Activated naive CD4-positive, alpha-beta T cell treated with anti-CD3 and anti-CD28 coated beads, Interleukin-2, amount 10 ng/mL, durations not matched to agents 7 days and 5 days (primary cell): ENCODE measurements around the gene IRAK1.
A peak's percentile ranks its signal among the peaks of the same experiment; 100 is the strongest.

ENCODE experiments used
- CTCF ChIA-PET: fragments of 350-600 bp; sonication (Branson Sonifier 250); formaldehyde crosslinking; loops from one replicate; lab custom pipeline; 2021; ENCODE audit warnings: antibody characterized with exemption; lab: Charles Lee
- DNase-seq: peaks from one replicate; pipeline ENCODE4 v3.0.0-alpha.2; 2020
- H3K27ac Mint-ChIP-seq: one replicate; pipeline ENCODE4 v1.8.0; 2021; ENCODE audit warnings: mild to moderate bottlenecking, moderate library complexity, mixed read lengths
- H3K27me3 Mint-ChIP-seq: one replicate; pipeline ENCODE4 v1.8.0; 2021; ENCODE audit warnings: mild to moderate bottlenecking, mixed read lengths
- H3K36me3 Mint-ChIP-seq: one replicate; pipeline ENCODE4 v1.8.0; 2021; ENCODE audit warnings: mixed read lengths
- H3K4me1 Mint-ChIP-seq: one replicate; pipeline ENCODE4 v1.8.0; 2021; ENCODE audit warnings: mixed read lengths
- H3K4me3 Mint-ChIP-seq: one replicate; pipeline ENCODE4 v1.8.0; 2021; ENCODE audit warnings: mild to moderate bottlenecking, moderate library complexity, mixed read lengths
- H3K9me3 Mint-ChIP-seq: one replicate; pipeline ENCODE4 v1.8.0; 2021; ENCODE audit warnings: mixed read lengths

The IRAK1 gene

GRCh38 chrX:153965406-153965805 is 54.3 kb downstream of the IRAK1 start:
- Mint-ChIP-seq H3K4me1 (peaks cover 31% of the 10 kb centered on the region), H3K9me3 (no peaks in the 10 kb centered on the region), H3K27me3 (no peaks in the 10 kb centered on the region), H3K36me3 (peaks cover 21% of the 10 kb centered on the region), H3K27ac (peak overlapping the region; percentile 28), H3K4me3 (no peak overlapping the region)
- CTCF ChIA-PET = no interaction called here
- DNase-seq = no peak

- no peak for DNase-seq
- no peaks in the 10 kb centered on the region for H3K27me3 Mint-ChIP-seq
- peak overlapping the region; percentile 58 for H3K27ac Mint-ChIP-seq
- no peak overlapping the region for H3K4me3 Mint-ChIP-seq
- CTCF ChIA-PET = no interaction called here
- H3K4me1 Mint-ChIP-seq = peaks cover 31% of the 10 kb centered on the region
- peaks cover 15% of the 10 kb centered on the region for H3K36me3 Mint-ChIP-seq
- no peaks in the 10 kb centered on the region for H3K9me3 Mint-ChIP-seq
These were observed 55.6 kb downstream of the IRAK1 start for GRCh38 chrX:153964105-153964504.

GRCh38 chrX:153963546-153963945 is 56.2 kb downstream of the IRAK1 start:
- DNase-seq = no peak
- no peaks in the 10 kb centered on the region for H3K9me3 Mint-ChIP-seq
- H3K27me3 Mint-ChIP-seq = no peaks in the 10 kb centered on the region
- CTCF ChIA-PET = no interaction called here
- peaks cover 16% of the 10 kb centered on the region for H3K36me3 Mint-ChIP-seq
- no peak overlapping the region for H3K4me3 Mint-ChIP-seq
- no peak overlapping the region for H3K27ac Mint-ChIP-seq
- H3K4me1 Mint-ChIP-seq = peaks cover 31% of the 10 kb centered on the region

GRCh38 chrX:153961292-153961691 is 58.4 kb downstream of the IRAK1 start:
- Mint-ChIP-seq H3K9me3 (no peaks in the 10 kb centered on the region), H3K27ac (no peak overlapping the region), H3K4me1 (peaks cover 12% of the 10 kb centered on the region), H3K4me3 (no peak overlapping the region), H3K27me3 (no peaks in the 10 kb centered on the region), H3K36me3 (peaks cover 9% of the 10 kb centered on the region)
- DNase-seq = no peak
- CTCF ChIA-PET = interaction anchor here (1.0 kb wide), 1 partner anchor 9 kb away, joined by 4 read pairs; no protein-coding TSS in a partner anchor

GRCh38 chrX:153960786-153961185 is 58.9 kb downstream of the IRAK1 start:
- no peaks in the 10 kb centered on the region for H3K27me3 Mint-ChIP-seq
- H3K36me3 Mint-ChIP-seq = peaks cover 9% of the 10 kb centered on the region
- H3K4me3 Mint-ChIP-seq = no peak overlapping the region
- H3K9me3 Mint-ChIP-seq = no peaks in the 10 kb centered on the region
- H3K4me1 Mint-ChIP-seq = peaks cover 7% of the 10 kb centered on the region
- DNase-seq = no peak
- no peak overlapping the region for H3K27ac Mint-ChIP-seq
- CTCF ChIA-PET = interaction anchor here (1.0 to 1.3 kb wide), 2 partner anchors 9 to 15 kb away, joined by 3 to 4 read pairs; no protein-coding TSS in a partner anchor
